IPS-15b (cell line): ENCODE results near the gene F12.
"Not testable (repeated sequence)": the region's sequence is repeated elsewhere in the genome, so short reads cannot be mapped to it uniquely, and the experiment has no call there.

Source experiments
- H3K27me3 ChIP-seq: one replicate; pipeline ENCODE4 v1.6.1; 2013; ENCODE audit warnings: low read length; ENCODE audit not compliant: control insufficient read depth, insufficient read depth
- H3K36me3 ChIP-seq: one replicate; pipeline ENCODE4 v1.6.1; 2013; ENCODE audit warnings: low read length; ENCODE audit not compliant: control insufficient read depth, insufficient read depth
- H3K4me1 ChIP-seq: one replicate; pipeline ENCODE4 v1.6.1; 2013; ENCODE audit warnings: mild to moderate bottlenecking, low read length; ENCODE audit not compliant: control insufficient read depth, insufficient read depth
- H3K4me3 ChIP-seq: one replicate; pipeline ENCODE4 v1.5.1; 2013; ENCODE audit warnings: low read depth, low read length
- H3K9ac ChIP-seq: one replicate; pipeline ENCODE4 v1.6.1; 2013; ENCODE audit warnings: low read depth, mild to moderate bottlenecking, low read length
- H3K9me3 ChIP-seq: one replicate; pipeline ENCODE4 v1.6.1; 2013; ENCODE audit warnings: mild to moderate bottlenecking, low read length; ENCODE audit not compliant: control insufficient read depth, insufficient read depth

Gene F12

DNA sequence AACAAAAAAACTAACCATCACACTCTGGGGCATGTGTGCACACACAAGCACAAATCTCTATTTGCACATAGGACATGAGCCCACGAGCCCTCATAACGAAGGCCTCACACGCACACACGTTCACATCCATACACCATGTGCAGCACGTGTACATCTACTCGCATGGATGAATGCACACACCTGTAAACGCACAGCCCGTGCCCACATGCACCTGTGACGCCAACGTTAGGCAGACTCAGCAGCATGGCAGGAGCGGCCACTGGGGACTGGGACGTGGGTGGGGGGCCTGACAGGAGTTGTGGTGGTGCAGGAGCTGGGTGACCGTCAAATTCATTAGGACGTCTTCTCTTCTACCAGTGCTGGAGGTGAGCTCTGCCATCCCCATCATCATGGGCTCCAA lies 22.0 kb downstream of the F12 start:
- Histone ChIP-seq H3K9ac (no peak overlapping the region), H3K36me3 (no peaks in the 10 kb centered on the region)

GRCh38 chr5:177386542-177386941 lies 22.8 kb downstream of the F12 start:
- Histone ChIP-seq H3K9ac (no peak overlapping the region), H3K36me3 (no peaks in the 10 kb centered on the region), H3K27me3 (peaks cover 15% of the 10 kb centered on the region), H3K4me1 (peaks cover 4% of the 10 kb centered on the region), H3K4me3 (no peak overlapping the region), H3K9me3 (no peaks in the 10 kb centered on the region)

More for the DNA sequence above, 22.0 kb downstream of the F12 start:
- Histone ChIP-seq H3K4me3 (no peak overlapping the region), H3K27me3 (peaks cover 16% of the 10 kb centered on the region), H3K4me1 (peaks cover 4% of the 10 kb centered on the region), H3K9me3 (no peaks in the 10 kb centered on the region)

DNA sequence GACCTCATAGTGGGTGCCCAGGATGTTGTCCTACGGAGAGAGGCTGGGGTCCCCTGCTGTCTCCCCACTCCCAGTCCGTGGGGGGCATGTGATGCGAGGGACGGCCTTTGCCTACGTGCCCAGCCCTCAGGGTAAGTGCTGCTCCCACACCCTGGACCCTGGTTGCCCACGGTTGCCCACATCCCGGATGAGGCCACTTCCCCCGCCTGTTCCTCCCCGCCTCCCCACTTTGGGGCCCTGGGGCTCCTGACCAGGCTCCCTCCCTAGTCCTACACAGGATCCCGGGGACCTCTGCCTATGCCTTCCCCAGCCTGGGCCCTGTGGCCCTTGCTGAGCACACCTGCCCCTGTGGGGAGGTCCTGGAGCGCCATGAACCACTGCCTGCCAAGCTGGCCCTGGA lies 23.6 kb downstream of the F12 start:
- Histone ChIP-seq H3K4me1 (peaks cover 4% of the 10 kb centered on the region), H3K9ac (no peak overlapping the region), H3K36me3 (no peaks in the 10 kb centered on the region), H3K4me3 (no peak overlapping the region), H3K27me3 (peaks cover 13% of the 10 kb centered on the region), H3K9me3 (no peaks in the 10 kb centered on the region)

DNA sequence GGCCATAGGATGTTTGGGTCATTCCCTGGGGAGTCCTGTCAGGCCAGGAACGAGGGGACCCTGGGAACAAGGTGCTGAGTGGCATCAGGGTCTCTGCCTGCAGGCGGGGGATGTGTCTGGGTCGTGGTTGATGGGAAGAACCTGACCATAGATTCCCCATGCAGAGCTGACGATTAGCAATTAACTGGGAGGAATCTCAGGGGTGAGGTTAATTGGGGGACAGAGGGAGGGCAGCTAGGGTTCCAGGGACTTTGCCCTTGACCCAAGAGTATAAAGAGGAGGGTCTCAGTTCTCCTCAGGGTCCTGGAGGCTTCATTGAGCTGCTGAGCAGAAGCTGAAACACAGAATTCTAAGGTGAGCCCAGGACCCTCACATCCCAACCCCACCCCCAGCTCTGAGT lies 25.2 kb downstream of the F12 start, which contains the start of gene SLC34A1:
Gene SLC34A1, plus strand, starts transcription at position 301 of the 400 bp plus-strand sequence. CDS start 1,308 bp downstream, outside the sequence.
- H3K36me3 ChIP-seq = no peaks in the 10 kb centered on the region
- no peaks in the 10 kb centered on the region for H3K9me3 ChIP-seq
- no peak within 1 kb of the TSS for H3K9ac ChIP-seq
- no peak within 1 kb of the TSS for H3K4me3 ChIP-seq
- peaks cover 3% of the 10 kb centered on the region for H3K27me3 ChIP-seq
- no peaks in the 10 kb centered on the region for H3K4me1 ChIP-seq

DNA sequence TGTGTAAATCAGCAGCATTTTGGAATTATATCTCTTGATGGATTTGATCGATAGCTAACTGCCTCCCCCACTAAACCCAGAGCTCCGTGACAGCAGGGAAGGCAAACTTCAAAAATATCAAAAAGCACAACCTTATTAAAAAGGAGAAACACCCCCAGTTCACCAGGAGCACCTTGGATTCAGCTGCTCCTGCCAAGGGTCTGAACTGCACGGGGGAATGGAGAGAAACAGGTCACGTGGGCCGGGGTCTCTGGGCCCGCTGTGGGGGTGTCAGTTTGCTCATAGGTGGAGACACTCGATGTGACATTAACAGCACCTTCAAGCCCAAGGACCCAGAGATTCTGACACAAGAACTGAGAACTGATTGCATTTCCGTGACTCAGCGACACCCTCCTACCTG lies 26.2 kb downstream of the F12 start:
- no peak overlapping the region for H3K9ac ChIP-seq
- no peaks in the 10 kb centered on the region for H3K9me3 ChIP-seq
- H3K36me3 ChIP-seq = no peaks in the 10 kb centered on the region
- H3K27me3 ChIP-seq = no peaks in the 10 kb centered on the region
- H3K4me3 ChIP-seq = no peak overlapping the region
- H3K4me1 ChIP-seq = no peaks in the 10 kb centered on the region

DNA sequence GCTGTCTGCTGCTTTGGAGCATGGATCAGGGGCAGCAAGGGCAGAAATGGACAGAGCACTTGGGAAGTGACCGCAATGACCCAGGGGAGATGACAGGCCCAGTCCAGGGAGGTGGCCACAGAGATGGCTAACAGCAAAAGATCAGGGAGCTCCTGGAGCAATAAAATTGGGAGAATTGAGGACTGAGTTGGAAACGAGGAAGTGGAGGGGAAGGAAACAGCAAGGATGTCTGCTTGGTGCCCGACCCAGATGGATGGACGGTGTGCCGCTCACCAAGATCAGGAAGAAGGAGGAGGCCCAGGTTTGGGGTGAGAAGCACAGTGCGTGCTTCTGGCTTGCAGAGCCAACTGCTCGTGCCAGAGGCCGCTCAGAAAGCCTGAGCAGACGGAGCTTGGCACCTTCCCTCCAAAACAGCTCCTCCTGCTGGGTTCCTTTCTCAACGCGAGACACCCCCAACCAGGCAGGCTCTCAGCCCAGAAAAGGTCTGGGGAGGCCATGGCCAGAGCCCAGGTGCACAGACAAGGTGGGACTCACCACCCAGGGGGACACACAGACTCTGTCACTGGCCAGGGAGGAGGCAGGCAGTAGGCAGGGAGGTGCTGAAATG lies 26.8 kb downstream of the F12 start:
- H3K36me3 ChIP-seq = no peaks in the 10 kb centered on the region
- no peak overlapping the region for H3K4me3 ChIP-seq
- no peaks in the 10 kb centered on the region for H3K4me1 ChIP-seq
- no peaks in the 10 kb centered on the region for H3K9me3 ChIP-seq
- no peak overlapping the region for H3K9ac ChIP-seq
- H3K27me3 ChIP-seq = no peaks in the 10 kb centered on the region

GRCh38 chr5:177380805-177381126 lies 28.6 kb downstream of the F12 start:
- no peaks in the 10 kb centered on the region for H3K27me3 ChIP-seq
- no peaks in the 10 kb centered on the region for H3K4me1 ChIP-seq
- no peak overlapping the region for H3K9ac ChIP-seq
- H3K36me3 ChIP-seq = no peaks in the 10 kb centered on the region
- H3K9me3 ChIP-seq = no peaks in the 10 kb centered on the region
- no peak overlapping the region for H3K4me3 ChIP-seq

GRCh38 chr5:177378884-177379883 lies 30.2 kb downstream of the F12 start:
- Histone ChIP-seq H3K9ac (no peak overlapping the region), H3K4me1 (peaks cover 3% of the 10 kb centered on the region), H3K27me3 (no peaks in the 10 kb centered on the region), H3K4me3 (no peak overlapping the region), H3K36me3 (no peaks in the 10 kb centered on the region), H3K9me3 (no peaks in the 10 kb centered on the region)

GRCh38 chr5:177377851-177378776 lies 31.2 kb downstream of the F12 start:
- Histone ChIP-seq H3K4me1 (peaks cover 4% of the 10 kb centered on the region), H3K9me3 (no peaks in the 10 kb centered on the region)

DNA sequence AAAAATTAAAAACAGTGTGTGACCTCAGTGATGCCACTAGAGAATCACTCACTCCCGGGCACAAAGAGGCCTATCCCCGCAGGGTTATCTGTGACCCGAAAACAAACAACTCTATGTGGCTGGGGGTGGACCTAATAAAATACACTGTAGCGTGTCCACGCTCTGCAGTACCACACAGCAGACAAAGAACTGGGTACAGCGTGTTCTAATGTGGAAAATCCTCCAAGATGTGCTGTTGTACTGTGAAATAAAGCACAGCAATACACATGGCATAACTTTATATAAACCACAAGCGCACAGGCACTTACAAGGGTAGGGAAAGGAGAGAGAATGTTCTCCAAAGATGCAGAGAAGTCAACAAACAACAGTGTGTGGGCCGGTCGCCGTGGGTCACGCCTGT lies 33.3 kb downstream of the F12 start:
- Histone ChIP-seq H3K4me1 (peaks cover 7% of the 10 kb centered on the region), H3K4me3 (no peak overlapping the region), H3K36me3 (peaks cover 8% of the 10 kb centered on the region), H3K27me3 (no peaks in the 10 kb centered on the region), H3K9ac (no peak overlapping the region), H3K9me3 (no peaks in the 10 kb centered on the region)

More at GRCh38 chr5:177377851-177378776, 31.2 kb downstream of the F12 start:
- Histone ChIP-seq H3K27me3 (no peaks in the 10 kb centered on the region), H3K4me3 (no peak overlapping the region), H3K9ac (no peak overlapping the region), H3K36me3 (no peaks in the 10 kb centered on the region)

DNA sequence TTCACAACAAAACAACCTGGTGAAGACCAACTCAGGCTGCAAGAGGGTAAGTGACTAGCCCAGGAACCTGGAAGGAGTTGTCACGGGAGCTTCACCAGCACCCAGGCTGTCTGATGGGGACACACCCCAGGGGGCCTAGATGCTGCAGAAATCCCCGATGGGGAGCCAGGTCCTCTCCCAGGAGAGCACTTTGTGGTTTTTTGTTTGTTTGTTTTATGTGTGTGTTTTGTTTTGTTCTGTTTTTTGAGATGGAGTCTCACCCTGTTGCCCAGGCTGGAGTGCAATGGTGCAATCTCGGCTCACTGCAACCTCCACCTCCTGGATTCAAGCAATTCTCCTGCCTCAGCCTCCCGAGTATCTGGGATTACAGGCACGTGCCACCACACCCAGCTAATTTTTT lies 33.8 kb downstream of the F12 start:
- not testable (repeated sequence) for H3K9me3 ChIP-seq, H3K4me3 ChIP-seq, H3K27me3 ChIP-seq, H3K9ac ChIP-seq, H3K36me3 ChIP-seq, H3K4me1 ChIP-seq
